ENCODE data around the gene THADA.

Gene THADA

DNA sequence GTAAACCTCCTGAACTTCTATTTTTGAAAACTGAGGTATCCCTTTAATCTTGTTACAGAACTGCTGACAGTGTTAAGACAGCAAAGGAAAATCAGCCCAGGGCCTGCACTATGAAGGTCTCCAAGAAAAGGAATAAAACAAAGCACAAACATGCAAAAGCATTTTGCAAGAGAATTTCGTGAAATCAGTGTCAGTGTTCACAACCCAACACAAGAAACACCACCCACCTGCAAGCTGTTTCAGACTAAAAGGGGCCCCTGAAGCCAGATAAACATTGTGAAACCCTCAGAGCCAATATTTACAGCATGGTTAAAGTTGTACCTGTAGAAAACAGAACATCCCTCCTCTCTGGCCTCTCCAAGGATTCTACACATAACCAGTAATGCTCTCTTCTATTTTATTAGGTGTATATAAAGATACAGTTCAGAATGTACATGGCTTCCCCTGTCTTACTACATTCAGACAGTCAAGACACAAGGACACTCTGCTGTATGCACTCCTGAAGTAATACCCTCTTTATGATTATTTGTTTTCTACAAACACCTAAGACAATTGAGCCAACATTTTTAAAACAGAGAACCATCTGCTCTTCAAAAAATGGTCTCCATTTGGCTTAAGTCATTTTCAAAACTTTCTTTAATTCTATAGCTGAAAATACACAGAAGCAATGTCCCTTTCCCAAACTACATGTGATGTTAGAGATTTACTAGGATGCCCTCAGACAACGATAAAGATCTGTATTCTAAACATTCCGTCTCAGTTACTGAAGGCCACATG is 219.9 kb downstream of the THADA start:
- DNase-seq: no peak

DNA sequence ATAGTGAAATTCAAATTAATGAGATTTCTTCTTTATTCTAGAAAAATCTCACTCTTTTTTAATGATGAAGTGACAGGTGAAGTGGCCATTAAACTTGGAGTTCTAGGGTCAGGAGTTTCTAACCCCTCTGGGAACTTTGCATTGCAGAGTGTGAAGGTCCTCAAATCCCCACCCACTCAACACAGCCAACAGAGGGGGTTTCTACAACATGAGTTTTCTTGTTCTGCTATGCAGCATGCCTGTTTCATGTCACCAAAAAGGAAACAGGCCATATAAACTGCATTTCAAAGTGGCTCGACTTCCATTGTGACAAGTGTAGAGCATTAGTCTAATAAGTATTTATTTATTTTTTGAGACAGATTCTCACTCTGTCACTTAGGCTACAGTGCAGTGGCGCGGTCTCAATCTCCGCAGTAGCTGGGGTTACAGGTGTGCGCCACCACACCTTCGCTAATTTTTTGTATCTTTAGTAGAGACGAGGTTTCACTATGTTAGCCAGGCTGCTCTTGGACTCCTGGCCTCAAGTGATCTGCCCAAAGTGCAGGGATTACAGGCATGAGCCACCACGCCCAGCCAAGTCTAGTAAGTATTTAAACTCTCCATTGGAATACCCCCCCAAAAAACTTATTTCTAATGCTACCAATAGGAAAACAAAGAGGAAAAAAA is 223.3 kb downstream of the THADA start:
- DNase-seq: no peak

DNA sequence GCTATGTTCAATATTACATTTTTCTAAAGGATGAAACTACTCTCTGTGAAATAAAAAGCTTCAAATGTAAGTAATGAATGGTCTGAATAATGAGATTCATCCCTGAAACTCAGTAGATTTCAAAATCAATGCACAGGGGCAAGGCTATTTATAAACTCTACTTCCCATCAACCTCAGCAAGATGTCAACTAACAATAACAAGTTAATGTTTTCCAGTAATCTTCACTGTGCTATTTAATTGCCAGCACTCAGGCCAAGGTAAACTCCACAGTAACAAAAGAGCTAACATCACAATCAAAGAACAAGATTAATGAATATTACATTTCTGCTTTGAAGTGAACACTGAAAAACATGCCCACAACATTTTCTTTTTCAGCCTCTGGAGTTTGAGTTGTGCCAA is 225.1 kb downstream of the THADA start:
- no peak for DNase-seq

DNA sequence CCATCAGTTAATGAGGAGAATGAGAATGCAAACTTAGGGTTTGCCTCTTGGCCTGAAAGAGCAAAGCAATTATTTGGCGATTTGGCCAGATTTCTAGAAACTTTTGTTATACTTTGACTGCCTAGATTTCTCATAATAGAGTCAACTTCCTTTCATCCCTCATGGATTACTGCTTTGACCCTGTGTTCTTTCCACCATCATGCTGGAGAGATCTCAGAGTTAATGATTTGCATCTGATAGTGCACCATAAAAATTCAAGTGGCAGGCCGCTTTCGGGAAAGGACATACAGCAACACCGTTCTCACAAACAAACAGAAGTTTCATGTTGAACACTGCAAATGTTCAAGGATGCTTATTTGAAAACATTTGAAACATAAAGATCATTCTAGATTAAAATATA is 225.7 kb downstream of the THADA start:
- no peak for DNase-seq

DNA sequence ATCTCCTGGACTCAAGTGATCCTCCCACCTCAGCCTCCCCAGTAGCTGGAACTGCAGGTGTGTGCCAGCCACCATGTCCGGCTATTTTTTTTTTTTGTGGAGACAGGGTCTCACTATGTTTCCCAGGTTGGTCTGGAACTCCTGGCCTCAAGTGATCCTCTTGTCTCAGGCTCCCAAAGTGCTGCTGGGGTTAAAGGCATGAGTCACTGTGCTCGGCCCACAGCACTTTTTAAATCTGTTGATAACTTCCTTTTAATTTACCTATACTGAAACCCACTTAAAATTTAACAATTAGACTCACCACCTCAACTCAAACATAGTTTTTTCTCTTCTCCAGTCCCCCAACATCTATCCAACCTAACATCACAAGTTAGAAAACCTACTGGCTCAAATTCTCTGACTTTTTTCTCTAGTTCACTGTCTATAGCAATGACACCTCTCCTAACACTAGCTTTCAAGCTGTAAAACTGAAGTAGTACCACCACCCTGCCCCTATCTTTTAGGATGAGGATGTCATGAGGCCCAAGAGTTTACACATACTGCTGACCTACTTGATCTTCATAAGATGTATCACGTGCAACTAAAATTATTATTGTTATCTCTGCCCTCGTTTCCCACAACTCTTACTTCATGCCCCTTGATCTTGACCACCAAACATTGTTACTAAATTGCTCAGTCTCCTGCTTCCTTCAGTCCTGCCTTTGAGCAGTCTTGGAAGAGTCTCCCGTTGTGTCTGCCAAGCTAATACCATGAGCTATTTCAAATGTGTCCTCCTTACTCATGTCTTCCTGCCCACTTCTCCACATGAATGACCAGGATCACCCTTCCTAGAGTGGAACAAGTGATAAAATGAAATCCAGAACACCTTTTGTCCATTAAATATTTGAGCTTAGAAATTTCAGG is 227.1 kb downstream of the THADA start:
- no peak for DNase-seq

DNA sequence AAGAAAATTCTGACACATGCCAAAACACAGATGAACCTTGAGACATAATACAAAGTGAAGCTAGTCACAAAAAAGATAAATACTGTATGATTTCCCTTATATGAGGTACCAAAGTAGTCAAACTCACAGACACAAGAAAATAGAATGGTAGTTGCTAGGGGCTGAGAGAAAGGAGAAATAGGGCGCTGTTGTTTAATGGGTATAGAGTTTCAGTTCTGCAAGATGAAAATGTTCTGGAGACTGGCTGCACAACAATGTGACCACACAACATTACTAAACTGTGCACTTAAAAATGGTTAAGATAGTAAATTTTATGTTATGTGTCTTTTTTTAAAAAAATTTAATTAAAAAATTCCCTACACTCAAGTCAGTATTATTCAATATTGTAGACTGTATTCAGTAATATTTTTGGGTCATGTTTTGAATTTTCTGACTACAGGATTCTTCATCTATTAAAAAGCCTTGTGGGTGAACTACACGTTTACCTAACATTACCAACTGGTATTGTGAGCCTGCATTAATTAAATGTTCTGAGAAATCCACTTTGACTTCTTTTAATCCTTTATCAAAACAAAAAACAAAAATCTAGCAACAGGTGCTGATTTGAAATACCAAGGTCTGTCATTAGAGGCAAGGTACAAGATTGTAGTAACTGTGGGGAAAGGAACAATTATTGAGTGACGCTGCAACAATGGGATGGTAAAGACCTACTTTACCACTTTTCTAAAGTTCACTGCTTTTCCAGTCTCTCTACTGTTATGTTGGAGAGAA is 228.6 kb downstream of the THADA start:
- DNase-seq: no peak

DNA sequence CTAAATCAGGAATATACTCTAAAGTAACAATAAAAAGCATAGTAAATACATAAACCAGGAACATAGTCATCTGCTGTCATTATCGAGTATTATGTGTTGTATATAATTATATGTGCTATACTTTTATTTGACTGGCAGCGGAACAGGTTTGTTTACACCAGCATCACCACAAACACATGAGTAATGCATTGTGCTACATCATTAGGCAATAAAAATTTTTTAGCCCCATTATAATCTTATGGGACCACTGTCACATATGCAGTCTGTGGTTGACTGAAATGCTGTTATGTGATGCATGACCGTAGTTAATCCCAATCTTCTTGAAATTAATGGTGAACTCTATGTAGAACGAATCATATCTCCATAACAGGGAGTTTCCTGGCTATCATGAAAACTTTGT is 232.7 kb downstream of the THADA start:
- DNase-seq: no peak

DNA sequence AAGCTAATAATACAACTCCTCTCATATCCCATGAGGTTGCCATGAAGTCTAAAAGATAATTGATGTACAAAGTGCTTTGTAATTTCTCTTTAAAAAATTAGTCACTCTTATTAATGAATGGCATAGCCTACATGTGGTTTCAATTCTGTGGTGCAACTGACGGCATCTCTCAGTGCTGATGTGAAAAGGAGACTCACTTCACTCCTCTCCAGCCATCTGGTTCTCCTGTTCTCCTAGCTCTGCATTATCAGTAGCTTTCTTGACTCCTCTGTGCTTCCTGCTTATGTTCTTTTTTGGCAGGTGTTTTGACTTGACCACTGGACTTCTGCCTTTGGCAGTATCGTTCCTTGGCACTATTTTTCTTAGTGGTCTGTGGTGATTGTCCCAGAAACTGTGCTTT is 234.6 kb downstream of the THADA start:
- DNase-seq: no peak

DNA sequence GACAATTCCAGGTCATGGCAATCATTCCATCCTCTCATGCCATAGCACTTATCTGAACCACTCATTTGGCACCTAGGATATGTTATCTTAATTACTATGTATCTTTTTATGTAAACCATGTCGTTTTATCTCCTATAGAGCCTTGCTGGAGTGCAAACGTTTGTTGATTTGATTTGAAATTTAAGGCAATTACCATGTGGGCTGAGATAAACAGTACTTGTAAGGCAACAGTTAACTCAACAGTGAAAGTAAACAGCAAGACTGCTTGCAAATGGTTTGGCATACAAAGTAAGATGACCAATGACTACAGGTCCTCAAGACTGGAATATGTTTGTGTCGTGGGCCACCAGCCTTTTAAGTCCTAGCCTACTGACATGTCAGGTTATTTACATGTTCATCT is 235.7 kb downstream of the THADA start:
- DNase-seq: no peak

DNA sequence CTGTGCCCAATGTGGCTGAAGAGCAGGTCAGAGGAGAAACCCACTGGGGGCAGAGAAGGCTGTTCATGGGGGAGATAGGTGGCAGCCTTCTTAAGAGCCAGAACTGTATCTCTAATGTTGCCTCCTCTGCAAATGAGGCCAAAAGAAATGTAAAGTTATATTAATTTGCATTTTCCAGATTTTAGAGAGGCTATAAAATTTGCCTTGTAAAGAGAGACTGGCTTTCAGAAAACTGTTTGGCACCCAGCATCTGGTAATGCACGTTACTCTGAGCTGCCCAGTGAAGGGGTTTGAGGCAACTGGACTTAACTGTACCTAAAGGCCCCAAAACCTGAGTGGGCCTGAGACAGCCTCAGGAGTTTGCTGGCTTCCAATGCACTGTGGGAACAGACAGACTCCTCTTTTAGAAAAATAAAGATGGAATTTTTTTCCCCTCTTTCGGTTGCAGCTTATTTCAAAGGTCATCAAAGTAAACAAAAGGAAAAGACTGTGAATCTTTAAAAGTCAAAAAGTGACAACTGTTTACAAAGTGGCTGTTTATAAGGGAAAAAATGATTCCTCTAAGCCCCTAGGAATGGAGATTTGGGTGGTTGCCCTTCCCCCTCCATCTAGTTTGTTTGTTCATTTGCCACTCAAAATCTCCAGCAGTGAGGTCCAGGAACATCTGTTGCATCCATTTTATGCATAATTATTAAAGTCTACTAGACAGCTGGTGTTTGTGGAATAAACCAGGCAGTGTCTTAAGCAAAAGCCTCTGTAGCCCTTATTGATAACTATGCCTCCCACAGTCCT is 237.2 kb downstream of the THADA start:
- DNase-seq: no peak

DNA sequence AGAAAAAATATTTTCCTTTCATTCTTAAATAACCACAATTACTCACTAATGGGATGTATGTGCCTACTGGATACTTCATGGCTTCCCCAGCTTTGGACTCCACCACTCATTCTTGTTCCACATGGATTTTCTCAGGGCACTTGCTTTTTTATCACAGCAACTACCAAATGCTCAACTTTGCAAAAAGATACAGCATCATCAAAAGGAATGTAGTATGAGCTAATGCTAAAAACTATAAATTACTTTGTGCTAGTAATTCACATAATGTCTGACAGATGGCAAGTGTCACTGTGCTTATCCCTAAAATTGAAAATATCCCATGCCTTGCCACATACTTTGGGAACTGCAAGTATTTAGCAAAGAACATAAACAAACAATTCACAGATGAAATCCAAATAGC is 239.1 kb downstream of the THADA start:
- no peak for DNase-seq

DNA sequence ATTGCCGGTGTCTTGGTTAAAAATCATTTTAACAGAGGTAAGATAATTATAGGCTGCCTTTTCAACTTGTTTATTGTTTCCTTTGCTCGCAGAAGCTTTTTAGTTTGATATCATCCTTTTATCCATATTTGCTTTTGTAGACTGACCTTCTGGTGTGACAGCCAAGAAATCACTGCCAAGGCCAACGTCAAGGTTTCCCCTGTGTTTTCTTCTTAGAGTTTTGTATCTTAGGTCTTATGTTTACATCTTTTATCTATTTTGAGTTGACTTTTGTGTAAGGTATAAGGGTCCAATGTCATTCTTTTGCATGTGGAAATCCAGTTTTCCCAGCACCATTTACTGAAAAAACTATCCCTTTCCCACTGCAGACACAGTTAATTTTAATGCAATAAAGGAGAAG is 240.4 kb downstream of the THADA start:
- no peak for DNase-seq

DNA sequence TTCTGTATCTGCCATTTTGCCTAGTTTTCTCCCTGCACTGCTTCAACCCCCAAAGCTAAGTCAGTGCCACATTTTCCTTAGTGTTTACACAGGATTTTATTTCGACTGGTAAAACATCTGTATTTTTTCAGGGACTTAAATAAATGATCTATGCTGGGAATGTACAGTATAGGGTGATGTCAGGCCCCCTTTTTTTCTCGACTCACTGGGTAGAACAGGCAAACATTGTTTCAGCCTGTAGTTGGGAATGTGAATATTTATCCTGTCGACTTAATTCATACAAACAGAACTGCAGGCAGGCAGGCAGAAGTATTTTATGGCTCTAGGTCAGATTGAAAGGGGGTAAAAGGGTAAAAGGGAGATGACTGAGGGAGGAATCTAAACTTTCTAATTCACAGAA is 245.9 kb downstream of the THADA start:
- DNase-seq: no peak

DNA sequence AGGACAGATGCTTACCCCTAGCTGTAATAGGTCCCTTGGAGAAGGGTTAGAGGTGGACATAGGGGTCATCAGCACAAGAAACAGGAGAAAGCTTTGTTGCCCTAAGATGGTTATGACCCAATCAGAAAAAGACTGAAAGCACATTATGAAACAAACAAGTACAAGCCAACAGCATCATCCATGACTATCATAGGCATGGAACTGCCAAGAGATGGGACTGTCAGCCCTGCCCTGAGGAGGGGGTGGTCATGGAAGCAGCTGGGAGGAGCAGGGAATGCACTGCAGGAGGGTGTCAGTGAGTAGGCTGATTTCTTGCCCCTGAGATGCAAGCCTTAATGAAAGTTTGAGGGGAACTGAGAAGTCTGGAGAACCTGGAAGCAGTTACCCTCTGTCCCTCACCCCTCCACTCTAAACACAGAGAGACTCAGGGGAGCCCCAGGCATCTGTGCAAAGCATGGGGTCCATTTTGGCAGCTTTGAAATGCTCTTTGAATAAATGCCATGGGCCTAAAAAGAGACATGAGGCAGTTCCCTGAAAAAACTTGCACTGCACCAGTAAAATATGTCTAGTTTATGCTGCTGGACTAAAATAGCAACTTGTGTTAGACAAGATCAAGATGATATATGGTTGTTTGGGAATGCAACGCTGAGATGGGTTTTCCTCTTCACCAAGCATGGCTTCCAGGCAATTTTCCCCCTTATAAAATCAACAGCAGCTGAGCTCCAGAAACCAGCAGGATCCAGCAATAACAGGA is 246.8 kb downstream of the THADA start:
- peak; percentile 46 for DNase-seq

DNA sequence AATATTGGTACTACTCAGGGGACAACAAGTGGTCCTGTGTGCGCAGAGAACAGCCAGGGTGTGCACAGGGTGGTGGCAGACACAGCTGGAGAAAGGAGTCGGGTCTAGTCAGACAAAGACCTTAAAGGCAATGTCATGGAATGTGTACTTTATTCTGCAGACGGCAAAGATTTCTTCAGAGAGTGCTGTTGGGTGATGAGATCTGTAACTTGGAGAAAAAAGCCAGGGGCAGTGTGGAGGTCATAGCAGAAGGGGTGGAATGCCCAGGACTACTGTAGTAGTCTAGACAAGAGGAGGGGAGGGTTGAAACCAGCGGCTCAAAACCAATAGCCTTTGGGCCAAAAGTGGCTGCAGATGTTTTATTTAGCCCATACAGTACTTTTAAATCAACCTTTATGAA is 248.1 kb downstream of the THADA start:
- DNase-seq: no peak

DNA sequence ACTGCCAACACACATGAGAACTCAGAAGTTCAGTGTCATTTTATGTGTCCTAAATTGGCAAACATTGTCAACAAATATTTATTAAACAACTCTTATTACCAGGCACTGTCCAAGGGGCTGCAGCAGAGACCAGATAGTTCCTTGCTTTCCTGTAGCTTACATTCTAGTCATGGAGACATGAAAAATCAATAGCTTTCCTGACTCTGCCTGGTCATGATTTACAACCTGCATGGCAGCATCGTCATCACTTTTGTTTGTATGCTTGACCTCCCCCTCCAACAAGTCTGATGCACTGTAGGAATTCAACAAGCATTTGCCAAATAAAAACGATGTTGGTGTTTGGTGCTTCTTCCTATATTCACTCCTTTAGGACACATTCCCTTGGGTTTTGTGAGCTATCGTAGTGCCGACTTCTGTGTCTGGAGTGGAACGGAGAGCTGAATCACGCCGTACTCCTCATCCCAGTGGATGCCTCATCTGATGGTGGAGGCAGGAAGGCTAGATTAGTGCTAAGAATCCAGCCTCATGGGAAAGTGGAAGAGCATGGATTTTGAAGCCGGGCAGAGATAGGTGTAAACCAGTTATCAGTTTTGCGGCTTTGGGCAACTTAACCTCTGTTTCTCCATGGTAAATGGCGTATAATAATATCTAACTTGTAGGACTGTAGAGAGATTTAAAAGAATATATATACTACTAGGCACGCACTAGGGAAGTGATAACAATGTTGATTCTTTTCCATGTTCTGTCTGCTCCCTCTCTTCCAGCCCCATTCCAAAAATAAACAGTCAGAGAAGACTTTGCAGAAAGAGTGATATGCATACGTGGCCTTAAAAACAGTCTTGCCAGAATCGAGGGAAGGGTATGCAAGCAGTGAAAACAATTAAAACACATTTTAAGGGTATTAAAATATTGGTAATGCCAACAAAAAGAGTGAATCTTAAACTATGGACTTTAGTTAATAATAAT is 249.0 kb downstream of the THADA start:
- DNase-seq: no peak

DNA sequence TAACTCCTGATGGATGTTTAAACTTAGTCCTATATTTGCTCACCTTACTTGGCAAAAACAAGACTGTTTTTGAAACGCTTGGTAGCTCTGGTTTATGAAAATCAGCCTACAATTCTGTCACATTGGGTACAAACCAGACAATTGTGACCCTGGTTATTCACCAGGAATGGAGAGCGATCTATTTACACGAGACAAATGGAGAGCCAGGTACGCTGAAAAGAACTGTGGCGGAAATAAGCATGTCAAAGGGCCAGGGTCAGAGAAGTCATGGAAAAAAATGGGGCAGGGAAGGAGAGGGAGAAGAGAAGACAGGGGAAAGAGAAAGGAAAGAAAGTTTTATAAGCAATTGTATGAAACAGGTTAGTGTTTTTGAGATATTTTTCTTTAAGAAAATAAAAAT is 250.0 kb downstream of the THADA start:
- no peak for DNase-seq

DNA sequence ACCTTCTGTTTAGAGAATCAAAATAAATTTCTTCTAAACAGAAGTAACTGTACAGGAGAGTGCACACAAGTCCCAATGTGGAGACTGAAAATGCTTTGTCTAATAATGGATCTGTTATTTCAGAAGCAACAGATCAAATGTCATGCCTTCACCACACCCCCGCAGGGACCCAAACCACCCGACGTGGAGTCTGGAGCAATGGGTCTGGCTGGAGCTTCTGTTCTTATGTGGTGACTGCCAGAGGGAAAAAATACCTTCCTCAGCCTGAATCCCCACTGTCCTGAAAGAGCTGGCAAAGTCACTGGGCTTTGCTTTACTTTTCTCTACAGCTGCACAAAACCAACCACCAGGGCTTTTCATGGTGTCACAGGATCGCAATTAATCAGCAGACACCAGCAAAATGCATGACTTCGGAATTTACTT is 250.4 kb downstream of the THADA start:
- DNase-seq: peak; percentile 75

DNA sequence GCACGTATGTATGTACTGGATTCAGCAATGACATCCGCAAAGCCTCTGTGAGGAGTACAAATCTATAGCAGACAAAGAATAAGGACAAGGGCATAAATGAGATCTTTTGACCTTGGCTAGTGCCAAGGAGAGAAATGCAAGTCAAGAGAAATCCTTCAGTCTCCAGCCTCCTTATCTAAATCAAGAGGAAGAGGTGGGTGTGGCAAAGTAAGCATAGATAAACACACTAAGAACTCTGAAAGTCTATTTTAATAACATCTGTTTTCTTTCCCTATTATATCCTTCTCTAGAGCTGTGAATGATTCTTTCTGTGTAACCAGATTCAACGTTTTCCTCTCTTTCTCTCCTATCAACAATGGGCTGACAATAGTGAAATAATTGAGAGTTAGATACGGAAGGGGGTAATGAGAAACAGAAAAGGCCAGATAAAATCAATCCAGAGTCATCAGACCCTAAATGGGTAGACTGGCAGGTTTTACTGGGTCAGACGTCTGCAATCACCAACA is 250.9 kb downstream of the THADA start:
- no peak for DNase-seq

Data from left hindlimb (tissue), 1 donor.